ENCODE data around the gene C1QB. TPM values are rescaled to one million over a fixed set of nuclear protein-coding genes. Genes with fewer than 3 reads are reported as not detected.

The C1QB gene

DNA sequence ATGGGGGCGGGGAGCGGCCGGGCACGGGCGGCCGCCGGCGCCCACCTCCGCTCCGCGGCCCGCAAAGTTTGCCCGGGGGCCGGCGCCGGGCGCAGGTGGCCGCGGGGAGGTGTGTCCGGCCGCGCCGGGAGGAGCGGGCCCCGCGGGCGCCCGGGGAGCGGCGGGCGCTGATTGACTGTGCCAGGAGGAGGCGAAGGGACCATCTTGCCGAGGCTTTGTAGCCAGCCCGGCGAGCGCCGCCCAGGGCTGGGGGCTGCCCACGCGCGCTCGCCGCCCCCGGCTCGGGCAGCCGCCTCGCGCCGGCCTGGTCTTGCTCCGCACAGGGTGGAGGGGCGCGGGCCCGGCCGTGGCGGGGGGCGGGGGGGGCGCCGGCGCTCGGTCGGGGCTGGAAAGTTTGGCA is 58.0 kb downstream of the C1QB start:
- Histone ChIP-seq H3K4me3 (replicated peaks; ENCODE audit: insufficient read depth, low read length) (no peak overlapping the region), H3K27me3 (ENCODE audit: insufficient read depth, poor library complexity, severe bottlenecking) (peaks cover 39% of the 10 kb centered on the region), H3K27ac (replicated peaks) (no peak overlapping the region)
- no peak for TF ChIP-seq SPI1 (IDR thresholded peaks at IDR 0.05; ENCODE audit: borderline replicate concordance, low read depth)
- no peak for DNase-seq (ENCODE audit: low read depth in 1 of 2, low spot score in 1 of 2)

Small RNA genes lying within 50 kb of the gene (microRNA-seq; reads per million reads assigned to microRNA genes)
- not detected for gene MIR6127

All from HL-60 (cell line).